ENCODE results near the gene KRT4.

KRT4 gene

GRCh38 chr12:52836491-52837412 is 22.8 kb upstream of the KRT4 start:
- DNase-seq = no peak

- peak in 2 of 5 experiments; percentile 18 to 26 for DNase-seq
These were observed 22.1 kb upstream of the KRT4 start for GRCh38 chr12:52836042-52836466.

GRCh38 chr12:52835271-52836041 is 21.5 kb upstream of the KRT4 start:
- no peak for DNase-seq

GRCh38 chr12:52834727-52835001 is 20.7 kb upstream of the KRT4 start:
- DNase-seq = no peak

- DNase-seq = no peak
These were observed 20.2 kb upstream of the KRT4 start, which contains the start of gene KRT79 for GRCh38 chr12:52833922-52834726. KRT79 (minus strand) TSS chr12:52834311; CDS start chr12:52834260, 51 bp downstream.

GRCh38 chr12:52832985-52833905 is 19.3 kb upstream of the KRT4 start:
- DNase-seq = no peak

- DNase-seq = no peak
These were observed 18.5 kb upstream of the KRT4 start for GRCh38 chr12:52832451-52832850.

- no peak for DNase-seq
These were observed 17.3 kb upstream of the KRT4 start for GRCh38 chr12:52831251-52831650.

GRCh38 chr12:52829986-52830770 is 16.3 kb upstream of the KRT4 start:
- DNase-seq = no peak

- DNase-seq = no peak
These were observed 14.7 kb upstream of the KRT4 start for GRCh38 chr12:52828591-52829021.

- DNase-seq = no peak
These were observed 14.2 kb upstream of the KRT4 start for GRCh38 chr12:52828156-52828555.

GRCh38 chr12:52827499-52828090 is 13.7 kb upstream of the KRT4 start:
- no peak for DNase-seq

GRCh38 chr12:52826611-52827498 is 12.9 kb upstream of the KRT4 start:
- no peak for DNase-seq

GRCh38 chr12:52825961-52826360 is 12.0 kb upstream of the KRT4 start:
- no peak for DNase-seq

GRCh38 chr12:52824741-52825410 is 11.0 kb upstream of the KRT4 start:
- DNase-seq = no peak

GRCh38 chr12:52823761-52824450 is 10.0 kb upstream of the KRT4 start:
- DNase-seq = no peak

- no peak for DNase-seq
These were observed 9.0 kb upstream of the KRT4 start for GRCh38 chr12:52822771-52823510.
